SK-N-SH (cell line): Measurements from ENCODE around the gene GRIN2C. TPM values are rescaled to one million over a fixed set of nuclear protein-coding genes. Genes with fewer than 3 reads are reported as not detected.

ENCODE experiments used
- CTCF ChIA-PET: fragments of 300-600, 350-600 bp; formaldehyde crosslinking; extraction: SDS; loops from one replicate; lab custom pipeline; 2021; lab: Yijun Ruan, JAX
- POLR2A ChIA-PET: fragments of 350-600 bp; sonication (Branson Sonifier 250); formaldehyde crosslinking; extraction: SDS; loops from one replicate; lab custom pipeline; 2020; ENCODE audit warnings: antibody characterized with exemption, inconsistent platforms; lab: Yijun Ruan, JAX
- DNase-seq: peaks from one replicate; pipeline ENCODE4 v3.0.0; 2012
- H2AFZ ChIP-seq: fragments of 200-600 bp; sonication (generic); 2 replicates; pipeline ENCODE4 v1.8.1; 2016; ENCODE audit warnings: antibody characterized with exemption, mild to moderate bottlenecking, low read depth
- H3F3A ChIP-seq: fragments of 200-600 bp; sonication (generic); replicated peaks from 2 replicates; pipeline ENCODE3; 2016; ENCODE audit warnings: antibody characterized with exemption, mild to moderate bottlenecking; ENCODE audit not compliant: insufficient read depth
- H3K27ac ChIP-seq, 2 experiments: fragments of 200-500 bp in 1 of 2; fragments of 200-600 bp in 1 of 2; sonication (Bioruptor generic) in 1 of 2; sonication (generic), shearing (Covaris generic) in 1 of 2; 2 replicates each; pipeline versions ENCODE4 v1.5.1 to v1.6.1; 2014 to 2016; ENCODE audit warnings: low read depth in 2 of 2, inconsistent platforms in 1 of 2, low read length in 1 of 2, mild to moderate bottlenecking in 1 of 2, mixed read lengths in 1 of 2
- H3K27me3 ChIP-seq: fragments of 200-600 bp; sonication (generic), shearing (Covaris generic); 2 replicates; pipeline ENCODE4 v1.6.1; 2016; ENCODE audit warnings: mixed run types; ENCODE audit not compliant: insufficient read depth
- H3K36me3 ChIP-seq, 2 experiments: fragments of 200-500 bp in 1 of 2; fragments of 200-600 bp in 1 of 2; sonication (Bioruptor generic) in 1 of 2; sonication (generic) in 1 of 2; replicated peaks in 1 of 2; 2 replicates each; pipeline versions ENCODE3 to v1.5.1; 2014 to 2016; ENCODE audit warnings: low read length in 1 of 2, mild to moderate bottlenecking in 1 of 2; ENCODE audit not compliant: insufficient read depth in 2 of 2, control insufficient read depth in 1 of 2
- H3K4me1 ChIP-seq, 2 experiments: fragments of 200-500 bp in 1 of 2; fragments of 200-600 bp in 1 of 2; sonication (Bioruptor generic) in 1 of 2; sonication (generic), shearing (Covaris generic) in 1 of 2; 2 replicates each; pipeline versions ENCODE4 v1.5.1 to v1.6.1; 2014 to 2016; ENCODE audit warnings: low read depth in 1 of 2, low read length in 1 of 2, mixed run types in 1 of 2; ENCODE audit not compliant: insufficient read depth in 2 of 2, control insufficient read depth in 1 of 2
- H3K4me2 ChIP-seq: fragments of 200-600 bp; sonication (generic), shearing (Covaris generic); 2 replicates; pipeline ENCODE4 v1.6.1; 2017; ENCODE audit warnings: mixed run types
- H3K4me3 ChIP-seq, 2 experiments: fragments of 200-500 bp in 1 of 2; fragments of 200-600 bp in 1 of 2; sonication (Bioruptor generic) in 1 of 2; sonication (generic), shearing (Covaris generic) in 1 of 2; 2 replicates each; pipeline versions ENCODE4 v1.5.1 to v1.8.1; 2014 to 2016; ENCODE audit warnings: low read depth in 2 of 2, inconsistent platforms in 1 of 2, low read length in 1 of 2, mild to moderate bottlenecking in 1 of 2, mixed read lengths in 1 of 2, moderate library complexity in 1 of 2
- H3K79me2 ChIP-seq: fragments of 200-600 bp; sonication (generic); 2 replicates; pipeline ENCODE4 v1.8.1; 2017; ENCODE audit warnings: mild to moderate bottlenecking; ENCODE audit not compliant: insufficient read depth
- H3K9ac ChIP-seq: fragments of 200-600 bp; sonication (generic); 2 replicates; pipeline ENCODE4 v1.6.1; 2017; ENCODE audit warnings: mixed run types
- H3K9me2 ChIP-seq: fragments of 200-600 bp; sonication (generic); 2 replicates; pipeline ENCODE4 v1.6.1; 2017; ENCODE audit warnings: mixed run types
- H3K9me3 ChIP-seq: fragments of 200-600 bp; sonication (generic); 2 replicates; pipeline ENCODE4 v1.6.1; 2017; ENCODE audit warnings: mixed run types, mild to moderate bottlenecking, moderate library complexity
- H4K20me1 ChIP-seq: fragments of 200-600 bp; sonication (generic); 2 replicates; pipeline ENCODE4 v1.6.1; 2017; ENCODE audit warnings: mild to moderate bottlenecking, mixed run types; ENCODE audit not compliant: insufficient read depth
- FOSL2 ChIP-seq: IDR thresholded peaks from 2 replicates; pipeline ENCODE4 v1.4.0; 2012; ENCODE audit warnings: low read depth, mild to moderate bottlenecking, moderate library complexity, borderline replicate concordance
- GABPA ChIP-seq: IDR thresholded peaks from 2 replicates; pipeline ENCODE4 v1.4.0; 2012; ENCODE audit warnings: low read depth, mild to moderate bottlenecking
- MAX ChIP-seq: IDR thresholded peaks from 2 replicates; pipeline ENCODE4 v1.4.0; 2012; ENCODE audit warnings: low read depth
- NFIC ChIP-seq: IDR thresholded peaks from 2 replicates; pipeline ENCODE4 v1.4.0; 2012; ENCODE audit warnings: borderline replicate concordance
- NRF1 ChIP-seq: IDR thresholded peaks from 2 replicates; pipeline ENCODE4 v1.6.1; 2012; ENCODE audit warnings: low read depth, mild to moderate bottlenecking, low read length
- POLR2AphosphoS5 ChIP-seq: IDR thresholded peaks from 2 replicates; pipeline ENCODE4 v1.6.1; 2012; ENCODE audit warnings: low read depth, low read length
- RCOR1 ChIP-seq: fragments of 150-350 bp; IDR thresholded peaks from 2 replicates; pipeline ENCODE4 v1.6.1; 2017; ENCODE audit warnings: antibody characterized with exemption, low read length
- RFX5 ChIP-seq: IDR thresholded peaks from 2 replicates; pipeline ENCODE4 v1.6.1; 2012; ENCODE audit warnings: mild to moderate bottlenecking, improper control_type of control experiment, low read length
- SMC3 ChIP-seq: IDR thresholded peaks from 2 replicates; pipeline ENCODE4 v1.6.1; 2012; ENCODE audit warnings: low read depth, low read length, improper control_type of control experiment
- TAF1 ChIP-seq: IDR thresholded peaks from 2 replicates; pipeline ENCODE4 v1.6.1; 2012; ENCODE audit warnings: low read depth, mild to moderate bottlenecking, low read length, moderate library complexity, borderline replicate concordance
- TCF12 ChIP-seq: IDR thresholded peaks from 2 replicates; pipeline ENCODE4 v1.4.0; 2012
- WGBS: methylation state at CpG from one replicate; pipeline ENCODE4 v1.1.6; 2017; ENCODE audit warnings: low lambda C conversion rate; 5-methylcytosine and 5-hydroxymethylcytosine counted together
- polyA plus RNA-seq, 3 experiments: library from polyadenylated mRNA; depleted of rRNA; stranded (reverse); fragments of >200 nt; gene quantifications; 2 replicates each; pipeline ENCODE4 v1.2.3, GENCODE V29; 2012

GRIN2C gene
- polyA plus RNA-seq, 1 of the 3 experiments (the other 2 are of a cell fraction): 0.39 TPM

GRCh38 chr17:74792586-74793105 lies 67.0 kb downstream of the GRIN2C start:
- 92% methylated on average over 12 of the region's 12 CpGs for WGBS
- TF ChIP-seq MAX (no peak), TAF1 (no peak), RCOR1 (no peak), POLR2AphosphoS5 (no peak), NFIC (no peak), TCF12 (no peak), NRF1 (no peak), FOSL2 (no peak), RFX5 (no peak), SMC3 (no peak), GABPA (no peak)
- H3K4me2 ChIP-seq: no peak overlapping the region
- H3K9me3 ChIP-seq: no peaks in the 10 kb centered on the region
- peaks cover 26 to 52% of the 10 kb centered on the region in 2 experiments for H3K36me3 ChIP-seq
- no peak overlapping the region for H3K27ac ChIP-seq
- no peaks in the 10 kb centered on the region for H4K20me1 ChIP-seq
- H2AFZ ChIP-seq: no peak overlapping the region
- ChIA-PET POLR2A (interaction anchor here (1.2 kb wide), 1 partner anchor 15 kb away, joined by 3 read pairs; no protein-coding TSS in a partner anchor), CTCF (interaction anchor here (0.6 to 98.1 kb wide), 13 partner anchors 13 to 818 kb away, joined by 3 to 3869 read pairs (median 46); partner anchors contain the start of genes FDXR, GRIN2C, NAT9 and NHERF1)
- no peaks in the 10 kb centered on the region for H3K79me2 ChIP-seq
- peaks cover 6% of the 10 kb centered on the region in 2 experiments; a peak in 2 of 4 replicates for H3K4me1 ChIP-seq
- H3K9ac ChIP-seq: no peak overlapping the region
- H3K9me2 ChIP-seq: no peaks in the 10 kb centered on the region
- DNase-seq: no peak
- no peak overlapping the region for H3K4me3 ChIP-seq
- H3F3A ChIP-seq: peaks cover 7% of the 10 kb centered on the region
- H3K27me3 ChIP-seq: no peaks in the 10 kb centered on the region

Other genes starting within 250 kb of the GRIN2C start
- not detected in 2 replicates for gene CD300E, start 236.1 kb downstream of the GRIN2C start, polyA plus RNA-seq (2012; rRNA removed)
- not detected in 2 replicates for gene CD300LF, start 147.0 kb downstream of the GRIN2C start, polyA plus RNA-seq (2012; rRNA removed)
- 0.13 and 0.25 TPM in 2 replicates for gene RAB37, start 122.6 kb downstream of the GRIN2C start, polyA plus RNA-seq (2012; rRNA removed)
- 26.9 and 40.1 TPM in 2 replicates for gene NHERF1, start 111.3 kb downstream of the GRIN2C start, polyA plus RNA-seq (2012; rRNA removed)
- 117 and 190 TPM in 2 replicates for gene NAT9, start 83.5 kb downstream of the GRIN2C start, polyA plus RNA-seq (2012; rRNA removed)
- 86.7 and 89.5 TPM in 2 replicates for gene FDXR, start 13.1 kb upstream of the GRIN2C start, polyA plus RNA-seq (2012; rRNA removed)
- not detected in 2 replicates for gene FADS6, start 33.7 kb upstream of the GRIN2C start, polyA plus RNA-seq (2012; rRNA removed)
- gene USH1G, start 63.4 kb upstream of the GRIN2C start, polyA plus RNA-seq (2012; rRNA removed): 0.06 TPM in 1 of 2 replicates, not detected in the other
- gene OTOP2, start 64.4 kb upstream of the GRIN2C start, polyA plus RNA-seq (2012; rRNA removed): not detected in 2 replicates
- not detected in 2 replicates for gene OTOP3, start 76.0 kb upstream of the GRIN2C start, polyA plus RNA-seq (2012; rRNA removed)
- gene HID1, start 112.9 kb upstream of the GRIN2C start, polyA plus RNA-seq (2012; rRNA removed): 2.5 and 2.9 TPM in 2 replicates
- gene CDR2L, start 127.7 kb upstream of the GRIN2C start, polyA plus RNA-seq (2012; rRNA removed): 18.6 and 21.2 TPM in 2 replicates
- 87.3 and 89.2 TPM in 2 replicates for gene MRPL58, start 152.8 kb upstream of the GRIN2C start, polyA plus RNA-seq (2012; rRNA removed)
- 354 and 454 TPM in 2 replicates for gene ATP5PD, start 187.1 kb upstream of the GRIN2C start, polyA plus RNA-seq (2012; rRNA removed)
- gene KCTD2, start 187.3 kb upstream of the GRIN2C start, polyA plus RNA-seq (2012; rRNA removed): 27.5 and 34.2 TPM in 2 replicates
- 0.03 and 0.06 TPM in 2 replicates for gene SLC16A5, start 228.1 kb upstream of the GRIN2C start, polyA plus RNA-seq (2012; rRNA removed)